ENCODE data around the gene NUDT5.

- TF ChIP-seq EP300 (IDR thresholded peaks at IDR 0.05) (no peak), CTCF (IDR thresholded peaks at IDR 0.05) (no peak), POLR2A (IDR thresholded peaks at IDR 0.05; ENCODE audit: low read depth) (no peak), POLR2AphosphoS5 (IDR thresholded peaks at IDR 0.05) (no peak)
These were observed 33.2 kb upstream of the NUDT5 start for GRCh38 chr10:12228851-12229250.
